HCT116 (cell line): ENCODE results near the gene DGAT2. TPM values are rescaled to one million over a fixed set of nuclear protein-coding genes. Genes with fewer than 3 reads are reported as not detected.

Source experiments
- ATAC-seq: fragments of 200-7000 bp; cut with Tn5 transposase; 2 replicates; pipeline ENCODE4 v1.9.1; 2020; ENCODE audit warnings: mild to moderate bottlenecking, moderate library complexity
- BruUV-seq: library from RNA; stranded (reverse); fragments of 400-500 nt; replicated peaks from 2 replicates; lab custom pipeline; 2021; lab: Mats Ljungman, UMichigan
- CTCF ChIA-PET: fragments of 300-600 bp; sonication (Branson Sonifier 250); formaldehyde crosslinking; loops from one replicate; lab custom pipeline; 2021; ENCODE audit warnings: antibody characterized with exemption; lab: Charles Lee
- POLR2A ChIA-PET: fragments of 300-600, 350-600 bp; sonication (Branson Sonifier 250); formaldehyde crosslinking; loops from one replicate; lab custom pipeline; 2021; ENCODE audit warnings: antibody characterized with exemption; lab: Charles Lee
- RAD21 ChIA-PET, 2 experiments: fragments of 300-600 bp; sonication (Branson Sonifier 250); formaldehyde crosslinking; loops; one replicate each; lab custom pipeline; 2023; ENCODE audit warnings: low total read pairs in 2 of 2; ENCODE audit not compliant: uncharacterized antibody in 2 of 2, unreplicated experiment in 2 of 2, low non-redundant PET in 1 of 2; lab: Charles Lee
- DNase-seq: peaks from one replicate; pipeline ENCODE4 v3.0.0-alpha.2; 2010; ENCODE audit warnings: low read depth, low spot score
- H2AFZ ChIP-seq: fragments of 200-600 bp; shearing (Covaris generic), sonication (generic); 2 replicates; pipeline ENCODE4 v1.6.1; 2017; ENCODE audit warnings: low read depth, mixed run types, mixed read lengths, antibody characterized with exemption, low read length; ENCODE audit not compliant: poor library complexity, severe bottlenecking
- H3K27ac ChIP-seq: 2 replicates; pipeline ENCODE4 v1.5.1; 2012; ENCODE audit warnings: low read depth, low read length
- H3K27me3 ChIP-seq: fragments of 200-600 bp; sonication (generic); 2 replicates; pipeline ENCODE4 v1.6.1; 2016; ENCODE audit warnings: mixed run types, low read length, mixed read lengths; ENCODE audit not compliant: insufficient read depth
- H3K36me3 ChIP-seq, 2 experiments: fragments of 200-500 bp in 1 of 2; fragments of 200-600 bp in 1 of 2; sonication (Bioruptor generic) in 1 of 2; sonication (generic) in 1 of 2; 2 replicates each; pipeline versions ENCODE4 v1.5.1 to v1.6.1; 2014 to 2016; ENCODE audit warnings: low read length in 2 of 2, inconsistent platforms in 1 of 2, mixed read lengths in 1 of 2, mixed run types in 1 of 2; ENCODE audit not compliant: insufficient read depth in 2 of 2, control insufficient read depth in 1 of 2
- H3K4me1 ChIP-seq, 2 experiments: fragments of 200-600 bp in 1 of 2; sonication (generic) in 1 of 2; 2 replicates each; pipeline versions ENCODE4 v1.5.1 to v1.6.1; 2012 to 2017; ENCODE audit warnings: low read length in 2 of 2, inconsistent platforms in 1 of 2, mild to moderate bottlenecking in 1 of 2, mixed read lengths in 1 of 2, mixed run types in 1 of 2, moderate library complexity in 1 of 2; ENCODE audit not compliant: insufficient read depth in 2 of 2, control insufficient read depth in 1 of 2
- H3K4me2 ChIP-seq: fragments of 200-600 bp; sonication (generic); 2 replicates; pipeline ENCODE4 v1.6.1; 2017; ENCODE audit warnings: mixed run types, low read length, mixed read lengths
- H3K4me3 ChIP-seq, 2 experiments: fragments of 200-600 bp in 1 of 2; sonication (generic) in 1 of 2; replicated peaks in 1 of 2; 2 replicates each; pipeline ENCODE4 v1.5.1; 2011 to 2016; ENCODE audit warnings: low read length in 2 of 2, control low read depth in 1 of 2, low read depth in 1 of 2, mild to moderate bottlenecking in 1 of 2, mixed read lengths in 1 of 2, mixed run types in 1 of 2
- H3K79me2 ChIP-seq: fragments of 200-600 bp; sonication (generic); 2 replicates; pipeline ENCODE4 v1.6.1; 2017; ENCODE audit warnings: mild to moderate bottlenecking, mixed run types, low read length, moderate library complexity, mixed read lengths; ENCODE audit not compliant: insufficient read depth
- H3K9ac ChIP-seq: fragments of 200-600 bp; sonication (generic); 2 replicates; pipeline ENCODE4 v1.6.1; 2016; ENCODE audit warnings: low read length, mixed read lengths
- H3K9me2 ChIP-seq: fragments of 200-600 bp; sonication (generic), shearing (Covaris generic); 2 replicates; pipeline ENCODE4 v1.6.1; 2017; ENCODE audit warnings: mixed run types, mild to moderate bottlenecking, moderate library complexity; ENCODE audit not compliant: insufficient read depth
- H3K9me3 ChIP-seq, 2 experiments: fragments of 200-500 bp in 1 of 2; fragments of 200-600 bp in 1 of 2; sonication (Bioruptor generic) in 1 of 2; sonication (generic) in 1 of 2; 2 replicates each; pipeline ENCODE4 v1.6.1; 2014 to 2017; ENCODE audit warnings: low read length in 2 of 2, mixed read lengths in 2 of 2, inconsistent platforms in 1 of 2, low read depth in 1 of 2, mild to moderate bottlenecking in 1 of 2, mixed run types in 1 of 2, moderate library complexity in 1 of 2; ENCODE audit not compliant: control insufficient read depth in 1 of 2, insufficient read depth in 1 of 2
- H4K20me1 ChIP-seq: fragments of 200-600 bp; sonication (generic), shearing (Covaris generic); 2 replicates; pipeline ENCODE4 v1.6.1; 2017; ENCODE audit warnings: mixed run types, mild to moderate bottlenecking, moderate library complexity; ENCODE audit not compliant: insufficient read depth
- CBX3 ChIP-seq: IDR thresholded peaks from 2 replicates; pipeline ENCODE4 v1.6.1; 2012; ENCODE audit warnings: low read depth
- CEBPB ChIP-seq: IDR thresholded peaks from 2 replicates; pipeline ENCODE4 v1.6.1; 2012; ENCODE audit warnings: low read depth
- ELF1 ChIP-seq: IDR thresholded peaks from 2 replicates; pipeline ENCODE4 v1.6.1; 2012; ENCODE audit warnings: low read depth, borderline replicate concordance
- FOSL1 ChIP-seq: IDR thresholded peaks from 2 replicates; pipeline ENCODE4 v1.6.1; 2012; ENCODE audit warnings: low read depth
- POLR2AphosphoS5 ChIP-seq: IDR thresholded peaks from 2 replicates; pipeline ENCODE4 v1.6.1; 2011; ENCODE audit warnings: mild to moderate bottlenecking, low read depth, low read length, moderate library complexity
- RAD21 ChIP-seq: IDR thresholded peaks from 2 replicates; pipeline ENCODE4 v1.6.1; 2012; ENCODE audit warnings: low read depth, mild to moderate bottlenecking
- SIN3A ChIP-seq: IDR thresholded peaks from 2 replicates; pipeline ENCODE4 v1.6.1; 2012; ENCODE audit warnings: low read depth
- SRF ChIP-seq: IDR thresholded peaks from 2 replicates; pipeline ENCODE4 v1.6.1; 2012; ENCODE audit warnings: low read depth
- TCF7L2 ChIP-seq: IDR thresholded peaks from 2 replicates; pipeline ENCODE4 v1.7.0; 2011; ENCODE audit warnings: borderline replicate concordance, inconsistent platforms; ENCODE audit not compliant: insufficient read depth, insufficient read length; ENCODE audit errors: extremely low read depth
- YY1 ChIP-seq: IDR thresholded peaks from 2 replicates; pipeline ENCODE4 v1.6.1; 2011; ENCODE audit warnings: low read length, low read depth, moderate library complexity, mild to moderate bottlenecking; ENCODE audit not compliant: insufficient replicate concordance; ENCODE audit errors: extremely low read depth
- ZNF274 ChIP-seq: fragments of 200-500 bp; sonication (Bioruptor generic); IDR thresholded peaks from 2 replicates; pipeline ENCODE4 v1.6.1; 2014; ENCODE audit warnings: mild to moderate bottlenecking, low read depth, low read length, inconsistent platforms
- intact Hi-C: fragments of 100-400 bp; cut with micrococcal nuclease; formaldehyde crosslinking; loops from 2 replicates; pipeline ENCODE4 v1.10.0; 2022
- total RNA-seq: library from RNA; stranded (reverse); gene quantifications from one replicate; pipeline ENCODE4 v1.2.1, GENCODE V29; 2021; ENCODE audit not compliant: unreplicated experiment
- TF ChIP-seq, protein P1 (sequence below): IDR thresholded peaks from 2 replicates; pipeline ENCODE4 v1.6.1; 2012; ENCODE audit warnings: low read depth
- TF ChIP-seq, protein P2 (sequence below): IDR thresholded peaks from 2 replicates; pipeline ENCODE4 v1.6.1; 2011; ENCODE audit warnings: mild to moderate bottlenecking, low read length, moderate library complexity; ENCODE audit not compliant: insufficient replicate concordance; ENCODE audit errors: extremely low read depth
- TF ChIP-seq, protein P3 (sequence below): IDR thresholded peaks from 2 replicates; pipeline ENCODE4 v1.6.1; 2012
- TF ChIP-seq, protein P4 (sequence below): IDR thresholded peaks from 2 replicates; pipeline ENCODE4 v1.6.1; 2012

DGAT2 gene
- total RNA-seq, 1 experiment from 2014 or later: 2.4 TPM

DNA sequence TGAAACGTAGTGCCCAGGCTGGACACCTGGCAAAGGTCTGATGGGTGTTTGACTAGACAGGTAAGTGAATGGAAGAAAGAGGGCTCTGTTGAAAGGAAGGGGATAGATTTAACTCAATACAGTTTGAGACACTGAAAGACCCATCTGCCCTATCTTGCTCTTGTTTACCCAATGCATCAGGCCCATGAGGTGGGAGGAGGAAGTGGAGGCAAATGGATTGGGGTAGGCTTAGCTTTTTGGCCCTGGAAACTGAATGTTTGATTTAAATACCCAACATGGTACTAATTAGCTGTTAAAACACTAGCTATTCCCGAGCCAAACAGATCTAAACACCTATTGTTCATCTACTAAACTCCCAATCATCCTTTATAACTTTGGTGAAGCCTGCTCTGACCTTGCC, 42.9 kb downstream of the DGAT2 start:
- CTCF ChIA-PET: no interaction called here
- no peaks in the 10 kb centered on the region for H3K9me3 ChIP-seq
- BruUV-seq: no TSS peak

DNA sequence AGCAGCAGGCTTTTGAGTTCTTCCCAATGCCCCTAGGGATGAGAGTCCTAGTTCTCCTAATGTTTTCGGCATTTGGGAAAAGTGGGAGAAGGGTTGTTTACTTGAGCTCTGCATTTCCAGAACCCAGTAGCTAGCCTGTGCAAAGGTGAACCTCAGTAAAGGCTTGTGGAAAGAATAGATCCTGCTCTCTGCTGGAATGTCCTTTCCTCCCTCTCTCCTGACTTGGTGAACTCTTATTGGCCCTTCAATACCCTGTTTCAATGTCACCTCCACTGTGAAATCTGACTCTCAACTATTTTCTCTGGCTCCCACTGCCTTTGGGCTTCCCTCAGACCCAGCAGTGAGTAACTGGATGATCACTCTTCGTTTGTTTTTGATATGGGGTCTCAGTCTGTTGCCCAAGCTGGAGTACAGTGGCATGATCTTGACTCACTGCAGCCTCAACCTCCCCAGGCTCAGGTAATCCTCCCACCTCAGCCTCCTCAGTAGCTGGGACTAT, 44.0 kb downstream of the DGAT2 start:
- peaks cover 22 to 33% of the 10 kb centered on the region in 2 experiments for H3K4me1 ChIP-seq
- H3K36me3 ChIP-seq: no peaks in the 10 kb centered on the region
- ChIA-PET RAD21 (no interaction called here), POLR2A (no interaction called here), CTCF (interaction anchor here (0.6 to 1.2 kb wide), 2 partner anchors 89 to 340 kb away, joined by 3 read pairs; no protein-coding TSS in a partner anchor)
- no peak overlapping the region for H3K27ac ChIP-seq
- H3K9me3 ChIP-seq: no peaks in the 10 kb centered on the region
- ATAC-seq: no peak
- no peaks in the 10 kb centered on the region for H3K27me3 ChIP-seq
- peak overlapping the region; percentile 34 for H3K4me2 ChIP-seq
- no TSS peak for BruUV-seq
- H4K20me1 ChIP-seq: no peaks in the 10 kb centered on the region
- DNase-seq: no peak
- no peaks in the 10 kb centered on the region for H3K9me2 ChIP-seq
- peaks cover 7% of the 10 kb centered on the region; the same call in 1 of the 2 replicates for H3K79me2 ChIP-seq
- H3K4me3 ChIP-seq: no peak overlapping the region
- no peak overlapping the region for H3K9ac ChIP-seq
- no peak overlapping the region for H2AFZ ChIP-seq
- intact Hi-C loops: no loop called here
- TF ChIP-seq, protein P1, sequence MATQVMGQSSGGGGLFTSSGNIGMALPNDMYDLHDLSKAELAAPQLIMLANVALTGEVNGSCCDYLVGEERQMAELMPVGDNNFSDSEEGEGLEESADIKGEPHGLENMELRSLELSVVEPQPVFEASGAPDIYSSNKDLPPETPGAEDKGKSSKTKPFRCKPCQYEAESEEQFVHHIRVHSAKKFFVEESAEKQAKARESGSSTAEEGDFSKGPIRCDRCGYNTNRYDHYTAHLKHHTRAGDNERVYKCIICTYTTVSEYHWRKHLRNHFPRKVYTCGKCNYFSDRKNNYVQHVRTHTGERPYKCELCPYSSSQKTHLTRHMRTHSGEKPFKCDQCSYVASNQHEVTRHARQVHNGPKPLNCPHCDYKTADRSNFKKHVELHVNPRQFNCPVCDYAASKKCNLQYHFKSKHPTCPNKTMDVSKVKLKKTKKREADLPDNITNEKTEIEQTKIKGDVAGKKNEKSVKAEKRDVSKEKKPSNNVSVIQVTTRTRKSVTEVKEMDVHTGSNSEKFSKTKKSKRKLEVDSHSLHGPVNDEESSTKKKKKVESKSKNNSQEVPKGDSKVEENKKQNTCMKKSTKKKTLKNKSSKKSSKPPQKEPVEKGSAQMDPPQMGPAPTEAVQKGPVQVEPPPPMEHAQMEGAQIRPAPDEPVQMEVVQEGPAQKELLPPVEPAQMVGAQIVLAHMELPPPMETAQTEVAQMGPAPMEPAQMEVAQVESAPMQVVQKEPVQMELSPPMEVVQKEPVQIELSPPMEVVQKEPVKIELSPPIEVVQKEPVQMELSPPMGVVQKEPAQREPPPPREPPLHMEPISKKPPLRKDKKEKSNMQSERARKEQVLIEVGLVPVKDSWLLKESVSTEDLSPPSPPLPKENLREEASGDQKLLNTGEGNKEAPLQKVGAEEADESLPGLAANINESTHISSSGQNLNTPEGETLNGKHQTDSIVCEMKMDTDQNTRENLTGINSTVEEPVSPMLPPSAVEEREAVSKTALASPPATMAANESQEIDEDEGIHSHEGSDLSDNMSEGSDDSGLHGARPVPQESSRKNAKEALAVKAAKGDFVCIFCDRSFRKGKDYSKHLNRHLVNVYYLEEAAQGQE: no peak
- TF ChIP-seq, protein P2, sequence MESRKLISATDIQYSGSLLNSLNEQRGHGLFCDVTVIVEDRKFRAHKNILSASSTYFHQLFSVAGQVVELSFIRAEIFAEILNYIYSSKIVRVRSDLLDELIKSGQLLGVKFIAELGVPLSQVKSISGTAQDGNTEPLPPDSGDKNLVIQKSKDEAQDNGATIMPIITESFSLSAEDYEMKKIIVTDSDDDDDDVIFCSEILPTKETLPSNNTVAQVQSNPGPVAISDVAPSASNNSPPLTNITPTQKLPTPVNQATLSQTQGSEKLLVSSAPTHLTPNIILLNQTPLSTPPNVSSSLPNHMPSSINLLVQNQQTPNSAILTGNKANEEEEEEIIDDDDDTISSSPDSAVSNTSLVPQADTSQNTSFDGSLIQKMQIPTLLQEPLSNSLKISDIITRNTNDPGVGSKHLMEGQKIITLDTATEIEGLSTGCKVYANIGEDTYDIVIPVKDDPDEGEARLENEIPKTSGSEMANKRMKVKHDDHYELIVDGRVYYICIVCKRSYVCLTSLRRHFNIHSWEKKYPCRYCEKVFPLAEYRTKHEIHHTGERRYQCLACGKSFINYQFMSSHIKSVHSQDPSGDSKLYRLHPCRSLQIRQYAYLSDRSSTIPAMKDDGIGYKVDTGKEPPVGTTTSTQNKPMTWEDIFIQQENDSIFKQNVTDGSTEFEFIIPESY: no peak
- TF ChIP-seq CBX3: no peak
- no peak for TF ChIP-seq ELF1
- TF ChIP-seq CEBPB: no peak
- TF ChIP-seq TCF7L2: no peak
- TF ChIP-seq, protein P3, sequence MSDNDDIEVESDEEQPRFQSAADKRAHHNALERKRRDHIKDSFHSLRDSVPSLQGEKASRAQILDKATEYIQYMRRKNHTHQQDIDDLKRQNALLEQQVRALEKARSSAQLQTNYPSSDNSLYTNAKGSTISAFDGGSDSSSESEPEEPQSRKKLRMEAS: no peak
- TF ChIP-seq SRF: no peak
- no peak for TF ChIP-seq SIN3A
- TF ChIP-seq POLR2AphosphoS5: no peak

More for the DNA sequence above, 42.9 kb downstream of the DGAT2 start:
- H3K27me3 ChIP-seq: no peaks in the 10 kb centered on the region
- peaks cover 3% of the 10 kb centered on the region; the same call in 1 of the 2 replicates for H3K79me2 ChIP-seq
- no peaks in the 10 kb centered on the region for H3K36me3 ChIP-seq
- no peak overlapping the region for H3K9ac ChIP-seq
- H4K20me1 ChIP-seq: no peaks in the 10 kb centered on the region
- no peak overlapping the region for H3K4me3 ChIP-seq
- H3K4me1 ChIP-seq: peaks cover 22 to 31% of the 10 kb centered on the region in 2 experiments
- H2AFZ ChIP-seq: no peak overlapping the region
- DNase-seq (no peak), ATAC-seq (no peak)
- RAD21 ChIA-PET: no interaction called here
- no peak overlapping the region for H3K27ac ChIP-seq
- TF ChIP-seq ZNF274 (no peak), YY1 (no peak), FOSL1 (no peak), RAD21 (no peak), ELF1 (no peak), POLR2AphosphoS5 (no peak), SRF (no peak), SIN3A (no peak)
- TF ChIP-seq, protein P4, sequence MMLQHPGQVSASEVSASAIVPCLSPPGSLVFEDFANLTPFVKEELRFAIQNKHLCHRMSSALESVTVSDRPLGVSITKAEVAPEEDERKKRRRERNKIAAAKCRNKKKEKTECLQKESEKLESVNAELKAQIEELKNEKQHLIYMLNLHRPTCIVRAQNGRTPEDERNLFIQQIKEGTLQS: no peak
- POLR2A ChIA-PET: no interaction called here
- intact Hi-C loops: no loop called here
- no peak overlapping the region for H3K4me2 ChIP-seq
- H3K9me2 ChIP-seq: no peaks in the 10 kb centered on the region
